Body of pancreas (tissue), 4 donors: ENCODE measurements around the gene BBX. TPM values are rescaled to one million over a fixed set of nuclear protein-coding genes. Genes with fewer than 3 reads are reported as not detected.

Source experiments
- ATAC-seq: fragments of 150-250 bp; one replicate; pipeline ENCODE4 v1.9.1; 2016
- DNase-seq, 4 donors: peaks; one replicate each; pipeline ENCODE4 v3.0.0-alpha.2; 2019
- H3K27ac ChIP-seq, 4 donors: fragments of 200-600 bp; sonication (generic); 1 replicate in 3 of 4; 2 replicates in 1 of 4; pipeline versions ENCODE4 v1.5.1 to v1.6.1; 2016 to 2019; ENCODE audit warnings: mild to moderate bottlenecking in 1 of 4, mixed read lengths in 1 of 4, moderate library complexity in 1 of 4
- H3K27me3 ChIP-seq, 2 donors: fragments of 200-600 bp; sonication (generic); one replicate each; pipeline ENCODE4 v1.6.0; 2016; ENCODE audit warnings: mild to moderate bottlenecking in 1 of 2
- H3K36me3 ChIP-seq, 2 donors: fragments of 200-600 bp; sonication (generic); replicated peaks in 1 of 2; 2 replicates each; pipeline ENCODE4 v1.5.1; 2016; ENCODE audit warnings: low read depth in 2 of 2; ENCODE audit not compliant: insufficient read depth in 1 of 2
- H3K4me1 ChIP-seq: fragments of 200-600 bp; sonication (generic); one replicate; pipeline ENCODE4 v1.6.0; 2016
- H3K4me3 ChIP-seq, 2 donors: fragments of 200-600 bp; sonication (generic); 1 replicate in 1 of 2; 2 replicates in 1 of 2; pipeline ENCODE4 v1.5.1; 2016 to 2019
- H3K9me3 ChIP-seq, 3 donors: fragments of 200-600 bp; sonication (generic); 1 replicate in 2 of 3; 2 replicates in 1 of 3; pipeline ENCODE4 v1.5.1; 2016
- POLR2A ChIP-seq, 3 donors: fragments of 450-650 bp; IDR thresholded peaks; one replicate each; pipeline ENCODE4 v1.6.1; 2016; ENCODE audit warnings: antibody characterized with exemption in 3 of 3, mild to moderate bottlenecking in 2 of 3
- WGBS, 2 donors: methylation state at CpG; one replicate each; pipeline ENCODE4 v1.1.5; 2017; 5-methylcytosine and 5-hydroxymethylcytosine counted together
- intact Hi-C: fragments of 100-400 bp; cut with DNase I; formaldehyde crosslinking; loops from one replicate; pipeline ENCODE4 v1.15.1; 2023
- total RNA-seq, 2 donors: library from RNA; depleted of rRNA; stranded (reverse); fragments of >200 nt; gene quantifications; one replicate each; pipeline ENCODE4 v1.1.0, GENCODE V29; 2016
- TF ChIP-seq, protein P1 (sequence below), 7 experiments: fragments of 450-650 bp in 4 of 7; fragments of 200-600 bp in 3 of 7; sonication (generic) in 3 of 7; IDR thresholded peaks; one replicate each; pipeline ENCODE4 v1.5.1; 2016 to 2019; ENCODE audit warnings: antibody characterized with exemption in 7 of 7

Gene BBX
- total RNA-seq, 2 donors from 2014 or later = 17.5 to 28.8 TPM

DNA sequence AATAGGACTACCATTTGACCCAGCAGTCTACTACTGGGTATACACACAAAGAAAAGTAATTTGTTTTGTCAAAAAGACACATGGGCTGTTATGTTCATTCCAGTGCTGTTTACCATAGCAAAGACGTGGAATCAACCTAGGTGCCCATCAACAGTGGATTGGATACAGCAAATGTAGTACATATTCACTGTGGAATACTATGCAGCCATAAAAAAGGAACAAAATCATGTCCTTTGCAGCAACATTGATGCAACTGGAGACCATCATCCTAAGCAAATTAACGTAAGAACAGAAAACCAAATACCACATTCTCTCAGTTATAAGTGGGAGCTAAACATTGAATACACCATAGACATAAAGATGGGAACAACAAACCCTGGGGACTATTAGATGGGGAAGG lies 25.8 kb downstream of the BBX start:
- Histone ChIP-seq H3K27me3 (no peaks in the 10 kb centered on the region), H3K9me3 (no peaks in the 10 kb centered on the region), H3K4me3 (no peak overlapping the region), H3K36me3 (no peaks in the 10 kb centered on the region), H3K4me1 (peaks cover 10% of the 10 kb centered on the region), H3K27ac (no peak overlapping the region)
- intact Hi-C loops = no loop called here
- DNase-seq = no peak
- 92 to 93% methylated on average over 2 of the region's 2 CpGs for WGBS, 2 donors
- no peak for ATAC-seq
- TF ChIP-seq, protein P1, sequence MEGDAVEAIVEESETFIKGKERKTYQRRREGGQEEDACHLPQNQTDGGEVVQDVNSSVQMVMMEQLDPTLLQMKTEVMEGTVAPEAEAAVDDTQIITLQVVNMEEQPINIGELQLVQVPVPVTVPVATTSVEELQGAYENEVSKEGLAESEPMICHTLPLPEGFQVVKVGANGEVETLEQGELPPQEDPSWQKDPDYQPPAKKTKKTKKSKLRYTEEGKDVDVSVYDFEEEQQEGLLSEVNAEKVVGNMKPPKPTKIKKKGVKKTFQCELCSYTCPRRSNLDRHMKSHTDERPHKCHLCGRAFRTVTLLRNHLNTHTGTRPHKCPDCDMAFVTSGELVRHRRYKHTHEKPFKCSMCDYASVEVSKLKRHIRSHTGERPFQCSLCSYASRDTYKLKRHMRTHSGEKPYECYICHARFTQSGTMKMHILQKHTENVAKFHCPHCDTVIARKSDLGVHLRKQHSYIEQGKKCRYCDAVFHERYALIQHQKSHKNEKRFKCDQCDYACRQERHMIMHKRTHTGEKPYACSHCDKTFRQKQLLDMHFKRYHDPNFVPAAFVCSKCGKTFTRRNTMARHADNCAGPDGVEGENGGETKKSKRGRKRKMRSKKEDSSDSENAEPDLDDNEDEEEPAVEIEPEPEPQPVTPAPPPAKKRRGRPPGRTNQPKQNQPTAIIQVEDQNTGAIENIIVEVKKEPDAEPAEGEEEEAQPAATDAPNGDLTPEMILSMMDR (IDR thresholded peaks at IDR 0.05) = no peak
- no peak for TF ChIP-seq POLR2A (IDR thresholded peaks at IDR 0.05)

DNA sequence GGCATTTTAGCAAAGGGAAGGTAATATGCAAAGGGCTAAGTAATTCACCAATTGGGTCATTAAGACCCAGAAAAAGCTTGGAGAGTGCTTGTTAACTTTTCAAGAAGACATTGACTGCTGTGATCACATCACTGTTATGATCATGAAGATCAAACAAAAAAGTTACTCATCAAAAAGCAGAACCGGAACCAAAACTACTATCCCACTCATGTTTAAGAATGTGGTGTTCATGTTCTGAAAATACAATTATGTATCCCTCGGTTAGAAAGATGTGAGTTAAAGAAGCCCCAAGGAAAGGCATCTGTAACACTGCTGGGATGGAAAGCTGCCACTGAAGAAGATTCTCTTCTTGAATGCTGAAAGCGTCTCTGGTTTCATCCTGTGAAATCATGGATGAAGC lies 32.6 kb downstream of the BBX start:
- Histone ChIP-seq H3K4me1 (peaks cover 7% of the 10 kb centered on the region), H3K27me3 (no peaks in the 10 kb centered on the region), H3K36me3 (no peaks in the 10 kb centered on the region), H3K4me3 (no peak overlapping the region), H3K27ac (no peak overlapping the region), H3K9me3 (no peaks in the 10 kb centered on the region)
- TF ChIP-seq POLR2A (IDR thresholded peaks at IDR 0.05) = no peak
- TF ChIP-seq, protein P1 (IDR thresholded peaks at IDR 0.05) = no peak
- DNase-seq = no peak
- intact Hi-C loops = no loop called here
- WGBS, 2 donors = 87 to 94% methylated on average over 3 of the region's 3 CpGs
- ATAC-seq = no peak

DNA sequence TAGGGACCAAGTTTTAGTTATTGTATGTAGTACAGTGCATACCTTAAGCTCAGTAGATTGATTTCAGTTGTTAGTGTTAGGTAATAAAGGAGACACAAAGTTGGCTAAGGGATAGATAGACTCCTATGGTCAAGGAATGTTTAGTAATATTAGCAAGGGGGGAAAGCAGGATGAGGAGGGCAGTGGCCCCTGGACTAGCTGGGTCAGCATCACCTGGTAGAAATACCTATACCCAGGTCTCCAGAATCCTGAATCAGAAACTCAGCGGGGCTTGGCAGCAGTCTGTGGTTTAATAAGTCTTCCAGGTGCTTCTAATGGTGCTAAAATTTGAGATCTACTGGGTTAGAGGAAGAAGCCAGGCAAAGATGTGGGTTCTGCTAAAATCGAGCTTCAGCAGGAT lies 35.0 kb downstream of the BBX start:
- DNase-seq (no peak), ATAC-seq (no peak)
- 84 to 91% methylated on average over 2 of the region's 2 CpGs for WGBS, 2 donors
- Histone ChIP-seq H3K4me3 (no peak overlapping the region), H3K27ac (no peak overlapping the region), H3K9me3 (no peaks in the 10 kb centered on the region), H3K36me3 (no peaks in the 10 kb centered on the region), H3K4me1 (peaks cover 7% of the 10 kb centered on the region), H3K27me3 (no peaks in the 10 kb centered on the region)
- no peak for TF ChIP-seq POLR2A (IDR thresholded peaks at IDR 0.05)
- TF ChIP-seq, protein P1 (IDR thresholded peaks at IDR 0.05) = no peak
- intact Hi-C loops = no loop called here

DNA sequence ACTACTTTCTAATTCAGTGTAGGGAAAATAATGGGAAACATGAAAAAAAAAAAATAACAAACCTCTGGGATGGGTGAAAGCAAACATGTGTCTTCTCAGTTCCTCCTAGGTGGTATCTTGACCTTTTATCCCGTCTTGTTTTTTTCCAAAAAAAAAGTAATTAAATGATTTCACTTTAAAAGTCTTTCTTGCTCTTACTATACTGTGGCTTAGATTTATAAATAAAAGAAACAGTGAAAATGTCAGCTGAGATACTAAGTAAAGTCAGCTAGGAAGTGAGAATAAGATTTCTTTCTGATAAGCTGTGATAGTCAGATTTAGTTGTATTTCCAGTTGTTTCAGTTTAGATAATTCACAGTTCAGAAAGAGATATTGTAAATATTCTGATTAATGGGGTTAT lies 37.4 kb downstream of the BBX start:
- ATAC-seq = no peak
- no peak overlapping the region for H3K4me3 ChIP-seq
- intact Hi-C loops = no loop called here

DNA sequence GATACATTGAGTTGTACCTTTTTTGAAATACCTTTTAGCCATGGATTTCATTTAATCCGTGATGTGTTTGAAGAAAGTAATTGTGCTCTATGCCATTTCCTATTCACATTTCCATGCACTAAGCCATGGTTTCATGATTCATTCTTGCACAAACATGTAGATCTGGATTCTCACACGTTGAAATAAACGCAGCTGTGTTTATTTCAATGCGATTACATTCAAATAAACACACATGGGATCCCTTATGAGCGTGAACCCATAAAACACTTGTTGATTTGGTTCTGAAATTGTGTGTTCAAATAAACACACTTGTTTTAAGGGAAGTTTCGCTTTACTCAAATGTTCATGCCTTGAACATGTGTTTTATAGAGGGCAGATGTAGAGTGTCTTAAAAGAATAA lies 39.2 kb downstream of the BBX start:
- TF ChIP-seq, protein P1 (IDR thresholded peaks at IDR 0.05) = no peak
- no peak for TF ChIP-seq POLR2A (IDR thresholded peaks at IDR 0.05)
- H3K4me1 ChIP-seq = peaks cover 7% of the 10 kb centered on the region
- H3K36me3 ChIP-seq = no peaks in the 10 kb centered on the region
- no peaks in the 10 kb centered on the region for H3K9me3 ChIP-seq
- no peaks in the 10 kb centered on the region for H3K27me3 ChIP-seq
- WGBS, 2 donors = 56 to 76% methylated on average over 6 of the region's 6 CpGs
- H3K4me3 ChIP-seq = no peak overlapping the region
- no peak for ATAC-seq
- H3K27ac ChIP-seq = no peak overlapping the region
- no peak for DNase-seq
- intact Hi-C loops = no loop called here

More for the DNA sequence above, 37.4 kb downstream of the BBX start:
- TF ChIP-seq, protein P1 (IDR thresholded peaks at IDR 0.05) = no peak
- TF ChIP-seq POLR2A (IDR thresholded peaks at IDR 0.05) = no peak
- no peak for DNase-seq
- H3K4me1 ChIP-seq = peaks cover 7% of the 10 kb centered on the region
- no peaks in the 10 kb centered on the region for H3K36me3 ChIP-seq
- H3K9me3 ChIP-seq = no peaks in the 10 kb centered on the region
- no peak overlapping the region for H3K27ac ChIP-seq
- 31 to 73% methylated on average over 1 of the region's 1 CpG for WGBS, 2 donors
- no peaks in the 10 kb centered on the region for H3K27me3 ChIP-seq
